Measurements from ENCODE around the gene MAP7. TPM values are rescaled to one million over a fixed set of nuclear protein-coding genes. Genes with fewer than 3 reads are reported as not detected.
A peak's percentile ranks its signal among the peaks of the same experiment; 100 is the strongest.

The MAP7 gene
- total RNA-seq, 1 experiment from 2014 or later = 7.8 TPM

- H3K27me3 ChIP-seq (ENCODE audit: control insufficient read depth, insufficient read depth, low read length) = no peaks in the 10 kb centered on the region
- no peak overlapping the region for H3K4me3 ChIP-seq (ENCODE audit: insufficient read depth, low read depth, low read length)
- peaks cover 7% of the 10 kb centered on the region for H3K36me3 ChIP-seq (replicated peaks; ENCODE audit: control insufficient read depth, insufficient read depth, low read length)
- DNase-seq = no peak
Observed at GRCh38 chr6:136345145-136345544, 205.1 kb downstream of the MAP7 start.

GRCh38 chr6:136344420-136344819 lies 205.8 kb downstream of the MAP7 start:
- Histone ChIP-seq H3K36me3 (replicated peaks; ENCODE audit: control insufficient read depth, insufficient read depth, low read length) (peaks cover 7% of the 10 kb centered on the region), H3K4me3 (ENCODE audit: insufficient read depth, low read depth, low read length) (no peak overlapping the region), H3K27me3 (ENCODE audit: control insufficient read depth, insufficient read depth, low read length) (no peaks in the 10 kb centered on the region)
- DNase-seq = no peak

GRCh38 chr6:136343700-136344099 lies 206.5 kb downstream of the MAP7 start:
- Histone ChIP-seq H3K36me3 (replicated peaks; ENCODE audit: control insufficient read depth, insufficient read depth, low read length) (peaks cover 7% of the 10 kb centered on the region), H3K4me3 (ENCODE audit: insufficient read depth, low read depth, low read length) (no peak overlapping the region), H3K27me3 (ENCODE audit: control insufficient read depth, insufficient read depth, low read length) (no peaks in the 10 kb centered on the region)
- no peak for DNase-seq

DNA sequence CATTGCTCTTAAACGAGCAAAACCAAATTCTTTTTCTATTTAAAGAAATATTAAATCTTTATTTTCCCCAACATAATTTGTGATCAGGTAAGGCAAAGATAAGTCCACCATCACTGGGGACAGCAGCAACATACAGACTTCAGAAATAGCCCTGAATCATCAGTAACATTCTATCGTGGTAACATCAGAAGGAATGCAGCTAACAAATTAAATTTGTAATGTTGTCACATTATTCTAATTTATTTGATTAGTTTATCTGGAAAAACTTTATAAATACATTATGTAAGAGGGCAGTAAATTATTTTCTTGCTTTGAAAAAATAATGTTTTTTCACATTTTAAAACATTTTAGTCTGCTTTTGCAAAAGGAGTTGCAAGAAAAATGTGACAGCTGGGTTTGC lies 206.9 kb downstream of the MAP7 start:
- Histone ChIP-seq H3K27me3 (ENCODE audit: control insufficient read depth, insufficient read depth, low read length) (no peaks in the 10 kb centered on the region), H3K36me3 (replicated peaks; ENCODE audit: control insufficient read depth, insufficient read depth, low read length) (peaks cover 7% of the 10 kb centered on the region), H3K4me3 (ENCODE audit: insufficient read depth, low read depth, low read length) (no peak overlapping the region)
- DNase-seq = no peak

DNA sequence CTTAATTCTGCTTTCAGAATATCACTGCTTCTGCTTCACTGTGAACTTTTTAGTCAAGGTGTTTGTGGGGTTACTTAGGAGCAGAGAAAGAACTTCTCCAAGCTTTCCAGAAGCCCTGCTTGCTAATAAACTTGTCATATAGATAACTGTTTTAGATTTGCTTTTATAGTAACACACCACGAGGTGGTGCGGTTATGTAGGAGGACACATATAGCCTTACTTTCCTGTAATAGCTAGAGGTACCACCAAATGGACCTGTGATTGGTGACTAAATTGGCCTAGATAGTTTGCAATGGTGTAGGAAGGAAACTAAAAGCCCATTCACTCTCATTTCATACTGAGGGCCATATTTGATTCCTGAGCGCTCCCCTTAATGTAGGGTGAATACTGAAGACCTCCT lies 208.3 kb downstream of the MAP7 start:
- no peak for DNase-seq
- Histone ChIP-seq H3K27me3 (ENCODE audit: control insufficient read depth, insufficient read depth, low read length) (no peaks in the 10 kb centered on the region), H3K4me3 (ENCODE audit: insufficient read depth, low read depth, low read length) (no peak overlapping the region), H3K36me3 (replicated peaks; ENCODE audit: control insufficient read depth, insufficient read depth, low read length) (peaks cover 7% of the 10 kb centered on the region)

- no peak overlapping the region for H3K4me3 ChIP-seq (ENCODE audit: insufficient read depth, low read depth, low read length)
- H3K36me3 ChIP-seq (replicated peaks; ENCODE audit: control insufficient read depth, insufficient read depth, low read length) = peaks cover 7% of the 10 kb centered on the region
- DNase-seq = no peak
- H3K27me3 ChIP-seq (ENCODE audit: control insufficient read depth, insufficient read depth, low read length) = no peaks in the 10 kb centered on the region
Observed at GRCh38 chr6:136341367-136341766, 208.9 kb downstream of the MAP7 start.

GRCh38 chr6:136338486-136338885 lies 211.7 kb downstream of the MAP7 start:
- DNase-seq = peak; percentile 24
- H3K4me3 ChIP-seq (ENCODE audit: insufficient read depth, low read depth, low read length) = no peak overlapping the region
- H3K27me3 ChIP-seq (ENCODE audit: control insufficient read depth, insufficient read depth, low read length) = no peaks in the 10 kb centered on the region
- no peaks in the 10 kb centered on the region for H3K36me3 ChIP-seq (replicated peaks; ENCODE audit: control insufficient read depth, insufficient read depth, low read length)

DNA sequence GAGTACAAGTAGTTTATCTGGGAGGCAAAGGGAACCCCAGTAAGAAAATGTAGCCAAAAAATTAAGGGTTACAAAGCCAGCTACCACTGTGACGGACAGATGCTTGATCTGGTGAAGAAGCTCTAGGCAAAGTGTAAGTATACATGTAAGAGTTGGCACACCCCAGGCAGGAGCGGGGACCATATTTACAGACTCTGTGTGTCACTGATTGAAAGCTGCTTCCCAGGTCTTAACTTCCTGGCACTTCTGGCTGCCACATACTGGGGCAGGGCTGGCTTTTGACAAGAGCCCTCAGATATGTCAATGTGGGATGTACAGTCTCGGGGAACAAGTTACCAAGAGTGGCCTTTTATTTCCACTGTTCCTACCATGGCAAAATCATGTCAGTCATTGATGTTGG lies 212.6 kb downstream of the MAP7 start:
- H3K36me3 ChIP-seq (replicated peaks; ENCODE audit: control insufficient read depth, insufficient read depth, low read length) = no peaks in the 10 kb centered on the region
- no peak overlapping the region for H3K4me3 ChIP-seq (ENCODE audit: insufficient read depth, low read depth, low read length)
- DNase-seq = no peak
- H3K27me3 ChIP-seq (ENCODE audit: control insufficient read depth, insufficient read depth, low read length) = no peaks in the 10 kb centered on the region

DNA sequence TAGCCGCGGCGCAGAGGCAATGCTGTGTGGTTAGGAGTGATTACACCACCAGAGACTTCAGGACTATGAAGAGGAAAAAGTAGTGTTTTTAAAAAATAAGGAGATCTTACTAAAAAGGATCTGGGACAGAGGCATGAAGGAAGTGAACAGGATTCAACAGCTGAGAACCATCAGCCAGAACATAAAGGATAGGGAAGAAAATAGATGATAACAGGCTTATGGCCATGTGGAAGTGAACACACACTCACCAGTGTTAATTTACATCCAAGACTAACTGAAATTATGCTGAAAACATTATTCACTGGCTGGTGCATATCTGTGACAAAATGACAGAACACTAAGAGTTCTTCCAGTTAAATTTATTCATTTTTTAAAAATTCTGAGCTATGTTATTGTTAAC lies 213.1 kb downstream of the MAP7 start:
- no peaks in the 10 kb centered on the region for H3K27me3 ChIP-seq (ENCODE audit: control insufficient read depth, insufficient read depth, low read length)
- H3K4me3 ChIP-seq (ENCODE audit: insufficient read depth, low read depth, low read length) = no peak overlapping the region
- no peaks in the 10 kb centered on the region for H3K36me3 ChIP-seq (replicated peaks; ENCODE audit: control insufficient read depth, insufficient read depth, low read length)
- no peak for DNase-seq

GRCh38 chr6:136335736-136336363 lies 214.4 kb downstream of the MAP7 start:
- Histone ChIP-seq H3K27me3 (ENCODE audit: control insufficient read depth, insufficient read depth, low read length) (no peaks in the 10 kb centered on the region), H3K4me3 (ENCODE audit: insufficient read depth, low read depth, low read length) (no peak overlapping the region), H3K36me3 (replicated peaks; ENCODE audit: control insufficient read depth, insufficient read depth, low read length) (no peaks in the 10 kb centered on the region)
- DNase-seq = no peak

DNA sequence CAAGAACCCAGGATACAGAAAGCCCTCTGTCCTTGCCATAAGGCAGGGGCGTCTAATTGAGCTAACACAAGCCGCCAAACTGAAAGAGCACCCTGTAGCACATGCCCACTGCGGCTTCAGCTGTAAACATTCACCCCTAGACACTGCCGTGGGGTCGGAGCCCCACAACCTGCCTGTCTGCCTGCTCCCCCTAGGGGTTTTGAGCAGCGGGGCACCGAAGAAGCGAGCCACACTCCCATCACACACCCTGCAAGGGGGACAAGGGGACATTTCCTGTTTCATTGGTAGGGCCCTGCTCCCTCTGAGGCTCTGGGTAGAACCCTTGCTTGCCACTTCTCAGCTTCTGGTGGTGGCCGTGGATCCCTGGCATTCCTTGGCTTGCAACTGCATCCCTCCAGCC lies 215.4 kb downstream of the MAP7 start:
- DNase-seq = peak; percentile 25
- Histone ChIP-seq H3K4me3 (ENCODE audit: insufficient read depth, low read depth, low read length) (no peak overlapping the region), H3K36me3 (replicated peaks; ENCODE audit: control insufficient read depth, insufficient read depth, low read length) (no peaks in the 10 kb centered on the region), H3K27me3 (ENCODE audit: control insufficient read depth, insufficient read depth, low read length) (no peaks in the 10 kb centered on the region)

DNA sequence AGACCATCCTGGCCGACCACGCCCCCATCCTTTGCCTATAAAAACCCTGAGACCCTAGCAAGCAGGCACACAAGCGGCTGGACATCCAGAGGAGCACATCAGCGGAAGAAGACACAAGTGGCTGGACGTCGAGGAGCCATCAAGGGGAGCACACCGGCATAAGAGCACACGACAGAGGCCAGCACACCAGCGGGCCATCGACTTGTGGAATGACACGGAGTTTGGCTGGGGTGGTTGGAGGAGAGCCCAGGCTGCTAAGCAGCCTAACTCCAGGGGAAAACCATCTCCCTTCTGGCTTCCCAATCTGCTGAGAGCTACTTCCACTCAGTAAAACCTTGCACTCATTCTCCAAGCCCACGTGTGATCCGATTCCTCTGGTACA lies 215.8 kb downstream of the MAP7 start:
- H3K27me3 ChIP-seq (ENCODE audit: control insufficient read depth, insufficient read depth, low read length) = no peaks in the 10 kb centered on the region
- H3K4me3 ChIP-seq (ENCODE audit: insufficient read depth, low read depth, low read length) = no peak overlapping the region
- H3K36me3 ChIP-seq (replicated peaks; ENCODE audit: control insufficient read depth, insufficient read depth, low read length) = no peaks in the 10 kb centered on the region
- DNase-seq = no peak

DNA sequence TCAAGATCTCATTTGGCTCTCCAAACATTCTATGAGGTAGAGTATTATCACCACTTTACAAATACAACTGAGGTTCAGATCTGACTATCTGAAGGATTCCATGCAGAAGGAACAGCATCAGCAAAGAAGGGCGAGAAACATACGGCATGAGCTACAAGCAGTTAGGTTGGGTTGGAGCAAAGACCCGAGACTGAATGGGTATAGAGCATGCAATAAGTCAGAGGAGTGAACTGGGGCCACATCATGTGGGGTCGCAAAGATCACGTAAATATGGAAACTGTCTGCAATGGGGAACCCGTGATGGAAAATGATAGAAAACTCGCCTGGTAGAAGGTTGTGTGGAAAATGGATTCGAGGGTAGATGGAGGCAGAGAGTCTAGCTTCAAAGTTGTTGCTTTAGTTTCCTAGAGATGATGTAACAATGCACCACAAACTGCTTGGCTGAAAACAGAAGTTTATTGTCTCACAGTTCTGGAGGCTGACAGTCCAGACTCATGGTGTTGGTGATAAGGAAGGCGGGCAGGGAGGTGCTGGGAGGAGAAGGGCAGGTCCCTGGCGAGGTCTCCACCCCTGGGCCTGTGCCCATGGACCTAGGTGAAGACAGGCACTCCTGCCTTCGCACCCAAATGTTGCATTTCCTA lies 216.3 kb downstream of the MAP7 start:
- no peak for DNase-seq
- H3K36me3 ChIP-seq (replicated peaks; ENCODE audit: control insufficient read depth, insufficient read depth, low read length) = no peaks in the 10 kb centered on the region
- H3K27me3 ChIP-seq (ENCODE audit: control insufficient read depth, insufficient read depth, low read length) = no peaks in the 10 kb centered on the region
- H3K4me3 ChIP-seq (ENCODE audit: insufficient read depth, low read depth, low read length) = no peak overlapping the region

DNA sequence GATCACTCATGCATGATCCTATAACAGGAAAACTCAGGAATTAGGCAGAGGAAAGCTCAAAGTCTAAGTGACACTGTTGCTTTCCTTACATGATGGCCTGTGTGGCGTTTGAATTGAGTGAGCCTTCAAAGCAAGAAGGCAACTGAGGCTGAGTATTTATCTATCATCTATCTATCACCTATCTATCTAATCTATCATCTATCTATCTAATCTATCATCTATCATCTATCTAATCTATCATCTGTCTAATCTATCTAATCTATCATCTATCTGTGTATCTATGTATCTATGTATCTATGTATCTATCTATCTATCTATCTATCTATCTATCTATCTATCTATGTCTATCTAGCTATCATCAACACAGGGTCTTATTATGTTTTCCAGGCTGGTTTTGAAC lies 218.8 kb downstream of the MAP7 start:
- H3K27me3 ChIP-seq (ENCODE audit: control insufficient read depth, insufficient read depth, low read length) = no peaks in the 10 kb centered on the region
- no peaks in the 10 kb centered on the region for H3K36me3 ChIP-seq (replicated peaks; ENCODE audit: control insufficient read depth, insufficient read depth, low read length)
- no peak overlapping the region for H3K4me3 ChIP-seq (ENCODE audit: insufficient read depth, low read depth, low read length)
- DNase-seq = no peak

DNA sequence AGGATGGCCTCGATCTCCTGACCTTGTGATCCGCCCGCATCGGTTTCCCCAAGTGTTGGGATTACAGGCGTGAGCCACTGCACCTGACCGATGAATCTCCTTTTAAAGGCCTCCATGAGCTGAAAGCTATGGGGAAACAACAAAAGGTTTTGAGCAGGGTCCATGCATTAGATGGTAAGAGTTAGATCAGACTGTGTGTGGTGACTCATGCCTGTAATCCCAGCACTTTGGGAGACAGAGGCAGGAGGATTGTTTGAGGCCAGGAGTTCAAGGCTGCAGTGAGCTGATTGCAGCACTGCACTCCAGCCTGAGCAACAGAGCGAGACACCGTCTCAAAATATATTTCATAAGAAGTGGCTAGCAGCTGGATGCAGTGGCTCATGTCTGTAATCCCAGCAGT lies 219.6 kb downstream of the MAP7 start:
- DNase-seq = no peak
- Histone ChIP-seq H3K36me3 (replicated peaks; ENCODE audit: control insufficient read depth, insufficient read depth, low read length) (no peaks in the 10 kb centered on the region), H3K4me3 (ENCODE audit: insufficient read depth, low read depth, low read length) (no peak overlapping the region), H3K27me3 (ENCODE audit: control insufficient read depth, insufficient read depth, low read length) (no peaks in the 10 kb centered on the region)

Data from H7 (cell line).